GM18499 (cell line): ENCODE results near the gene TALDO1.
A peak's percentile ranks its signal among the peaks of the same experiment; 100 is the strongest.
"Not testable (repeated sequence)": the region's sequence is repeated elsewhere in the genome, so short reads cannot be mapped to it uniquely, and the experiment has no call there.

Experiments used
- ATAC-seq: cut with Tn5 transposase; IDR thresholded peaks from one replicate; pipeline ENCODE4 v1.9.1; 2021; ENCODE audit warnings: moderate number of reproducible peaks; ENCODE audit not compliant: insufficient read depth, unreplicated experiment

The TALDO1 gene

GRCh38 chr11:728901-729491 lies 18.3 kb upstream of the TALDO1 start:
- no peak for ATAC-seq

- no peak for ATAC-seq
Measured at GRCh38 chr11:729492-730074, 17.7 kb upstream of the TALDO1 start.

GRCh38 chr11:733072-733471 lies 14.2 kb upstream of the TALDO1 start:
- no peak for ATAC-seq

GRCh38 chr11:734541-734940 lies 12.7 kb upstream of the TALDO1 start:
- not testable (repeated sequence) for ATAC-seq

GRCh38 chr11:737366-737765 lies 9.9 kb upstream of the TALDO1 start:
- no peak for ATAC-seq

GRCh38 chr11:737899-738298 lies 9.4 kb upstream of the TALDO1 start:
- ATAC-seq, result not testable (repeated sequence)

- ATAC-seq, result no peak
Measured at GRCh38 chr11:742156-742546, 5.1 kb upstream of the TALDO1 start.

GRCh38 chr11:742571-743201 lies 4.6 kb upstream of the TALDO1 start:
- ATAC-seq, result no peak

GRCh38 chr11:745428-745827 lies 1.8 kb upstream of the TALDO1 start:
- no peak for ATAC-seq

GRCh38 chr11:746289-747157 lies 741 bp upstream of the TALDO1 start:
- peak; percentile 12 for ATAC-seq

- no peak for ATAC-seq
Measured at GRCh38 chr11:748007-748359, 719 bp downstream of the TALDO1 start.

- no peak for ATAC-seq
Measured at GRCh38 chr11:749731-750130, 2.5 kb downstream of the TALDO1 start.

GRCh38 chr11:760236-760635 lies 13.0 kb downstream of the TALDO1 start:
- no peak for ATAC-seq

GRCh38 chr11:761526-762108 lies 14.4 kb downstream of the TALDO1 start:
- ATAC-seq, result no peak

- ATAC-seq, result no peak
Measured at GRCh38 chr11:762421-763072, 15.3 kb downstream of the TALDO1 start.

- no peak for ATAC-seq
Measured at GRCh38 chr11:763073-763463, 15.8 kb downstream of the TALDO1 start.

GRCh38 chr11:763549-764321 lies 16.5 kb downstream of the TALDO1 start:
- no peak for ATAC-seq

- ATAC-seq, result no peak
Measured at GRCh38 chr11:764322-765024, 17.2 kb downstream of the TALDO1 start.
